GM10266 (cell line): ENCODE results near the gene IPO11.

ENCODE experiments used
- DNase-seq: peaks from one replicate; pipeline ENCODE4 v3.0.0; 2012; ENCODE audit errors: extremely low spot score
- TF ChIP-seq, protein P1 (sequence below): IDR thresholded peaks from 2 replicates; pipeline ENCODE4 v1.5.1; 2012; ENCODE audit warnings: mild to moderate bottlenecking, low read depth; ENCODE audit not compliant: control insufficient read depth, insufficient read depth; ENCODE audit errors: missing control alignments

The IPO11 gene

DNA sequence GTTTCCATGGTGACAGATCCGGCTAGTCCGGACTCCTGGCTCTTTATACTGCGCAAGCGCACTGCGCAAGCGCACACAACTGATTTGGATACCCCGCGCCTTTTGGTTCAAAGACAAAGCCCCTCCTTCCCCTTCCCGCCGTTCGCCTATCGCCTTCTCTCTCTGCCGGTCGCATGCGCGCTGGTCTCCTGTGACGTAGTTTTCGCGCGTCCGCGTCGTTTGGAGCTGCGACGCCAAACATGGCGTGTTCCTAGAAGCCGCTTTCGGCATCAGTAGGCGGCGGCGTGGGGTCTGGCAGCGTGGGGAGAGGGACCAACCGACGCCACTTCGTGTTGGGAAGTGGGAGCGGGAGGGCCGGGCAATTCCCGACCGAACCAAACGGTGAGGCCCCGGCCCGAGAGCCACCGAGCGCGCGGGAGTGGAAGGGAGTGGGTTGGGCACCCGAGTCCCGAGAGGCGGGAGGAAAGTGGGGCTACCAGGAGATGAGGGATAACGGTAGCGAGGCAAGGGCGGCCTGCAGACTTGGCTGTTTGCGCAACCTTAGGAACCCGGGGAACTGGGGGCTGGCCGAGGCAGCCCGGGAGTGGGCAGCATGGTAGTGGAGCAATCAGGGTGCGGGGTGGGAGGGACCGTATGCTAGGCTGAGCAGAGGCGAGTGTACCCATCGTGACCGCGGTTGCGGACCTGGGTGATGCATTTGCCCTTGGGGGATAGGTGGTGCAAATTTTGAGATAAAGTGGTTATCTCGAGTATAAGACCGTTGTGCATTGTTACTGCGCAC lies at the start of gene IPO11:
Gene IPO11, plus strand, starts transcription at position 215 of the 781 bp plus-strand sequence. CDS start 24,517 bp downstream, outside the sequence.
- DNase-seq, result peak; percentile 93
- TF ChIP-seq, protein P1, sequence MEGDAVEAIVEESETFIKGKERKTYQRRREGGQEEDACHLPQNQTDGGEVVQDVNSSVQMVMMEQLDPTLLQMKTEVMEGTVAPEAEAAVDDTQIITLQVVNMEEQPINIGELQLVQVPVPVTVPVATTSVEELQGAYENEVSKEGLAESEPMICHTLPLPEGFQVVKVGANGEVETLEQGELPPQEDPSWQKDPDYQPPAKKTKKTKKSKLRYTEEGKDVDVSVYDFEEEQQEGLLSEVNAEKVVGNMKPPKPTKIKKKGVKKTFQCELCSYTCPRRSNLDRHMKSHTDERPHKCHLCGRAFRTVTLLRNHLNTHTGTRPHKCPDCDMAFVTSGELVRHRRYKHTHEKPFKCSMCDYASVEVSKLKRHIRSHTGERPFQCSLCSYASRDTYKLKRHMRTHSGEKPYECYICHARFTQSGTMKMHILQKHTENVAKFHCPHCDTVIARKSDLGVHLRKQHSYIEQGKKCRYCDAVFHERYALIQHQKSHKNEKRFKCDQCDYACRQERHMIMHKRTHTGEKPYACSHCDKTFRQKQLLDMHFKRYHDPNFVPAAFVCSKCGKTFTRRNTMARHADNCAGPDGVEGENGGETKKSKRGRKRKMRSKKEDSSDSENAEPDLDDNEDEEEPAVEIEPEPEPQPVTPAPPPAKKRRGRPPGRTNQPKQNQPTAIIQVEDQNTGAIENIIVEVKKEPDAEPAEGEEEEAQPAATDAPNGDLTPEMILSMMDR, result no peak

DNA sequence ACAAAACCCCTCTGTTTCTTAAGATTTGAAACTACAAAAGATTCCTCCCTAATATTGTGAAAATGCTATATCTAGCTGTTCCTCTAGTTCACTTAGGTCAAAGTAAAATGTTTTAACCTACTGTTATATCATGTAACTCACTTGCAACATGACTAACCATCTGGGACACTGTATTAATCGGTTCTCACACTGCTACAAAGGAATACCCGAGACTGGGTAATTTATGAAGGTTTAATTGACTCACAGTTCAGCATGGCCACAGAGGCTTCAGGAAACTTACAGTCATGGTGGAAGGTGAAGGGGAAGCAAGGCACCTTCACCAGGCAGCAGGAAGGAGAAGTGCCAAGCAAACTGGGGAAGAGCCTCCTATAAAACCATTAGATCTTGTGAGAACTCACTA lies 43.5 kb upstream of the IPO11 start:
- TF ChIP-seq, protein P1, result no peak
- DNase-seq, result no peak

DNA sequence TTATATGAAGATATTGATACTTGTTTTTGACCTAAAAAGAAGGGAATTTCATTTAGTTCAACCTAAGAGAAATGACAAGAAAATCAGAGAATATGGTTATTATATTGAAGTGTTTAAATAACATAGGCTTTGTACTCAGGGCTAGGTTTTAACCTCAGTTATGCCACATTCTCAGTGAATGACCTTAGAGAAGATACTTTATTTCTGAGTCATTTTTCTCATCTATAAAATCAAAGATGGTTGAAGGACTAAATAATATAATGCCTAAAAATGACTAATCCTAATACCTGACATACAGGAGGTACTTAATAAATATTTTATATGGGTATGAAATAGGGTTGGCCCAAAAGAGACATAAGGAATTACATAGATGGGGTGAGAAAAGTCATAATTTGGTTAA lies 41.2 kb upstream of the IPO11 start:
- DNase-seq, result no peak
- TF ChIP-seq, protein P1, result no peak

DNA sequence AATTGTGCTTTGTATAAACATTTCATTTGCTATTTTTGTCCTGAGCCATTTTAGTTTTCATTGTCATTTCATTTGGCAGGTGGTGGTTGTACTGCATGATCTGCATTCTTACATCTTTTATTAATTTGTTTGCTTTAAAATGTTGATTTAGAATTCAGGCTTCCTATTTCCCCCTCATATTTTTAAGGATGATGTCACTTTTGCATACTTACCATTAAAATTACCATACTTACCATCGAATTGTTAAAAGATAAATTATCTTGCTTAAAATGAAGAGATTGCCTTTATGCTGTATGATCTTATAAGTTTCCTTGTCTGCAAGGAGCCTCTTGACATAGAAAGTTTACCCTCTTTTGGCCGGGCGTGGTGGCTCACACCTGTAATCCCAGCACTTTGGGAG lies 40.0 kb upstream of the IPO11 start:
- DNase-seq, result no peak
- TF ChIP-seq, protein P1, result no peak

DNA sequence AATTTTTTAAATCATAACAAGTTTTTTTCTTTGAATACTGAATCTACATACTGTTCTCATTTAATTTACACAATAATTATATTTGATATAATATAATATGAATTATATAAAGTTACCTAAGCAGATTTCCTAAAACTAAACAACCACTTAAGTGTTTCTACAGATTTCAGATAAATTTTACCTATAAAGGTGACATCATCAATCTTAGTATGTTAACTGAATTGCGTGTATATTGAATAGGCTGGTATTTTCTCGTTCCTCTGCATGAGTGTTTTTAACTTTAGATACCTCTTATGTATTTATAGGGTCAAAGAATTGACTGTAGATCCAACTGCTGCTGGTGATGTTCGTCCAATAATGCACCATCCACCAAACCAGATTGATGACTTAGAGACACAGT lies 39.2 kb upstream of the IPO11 start:
- TF ChIP-seq, protein P1, result no peak
- no peak for DNase-seq

DNA sequence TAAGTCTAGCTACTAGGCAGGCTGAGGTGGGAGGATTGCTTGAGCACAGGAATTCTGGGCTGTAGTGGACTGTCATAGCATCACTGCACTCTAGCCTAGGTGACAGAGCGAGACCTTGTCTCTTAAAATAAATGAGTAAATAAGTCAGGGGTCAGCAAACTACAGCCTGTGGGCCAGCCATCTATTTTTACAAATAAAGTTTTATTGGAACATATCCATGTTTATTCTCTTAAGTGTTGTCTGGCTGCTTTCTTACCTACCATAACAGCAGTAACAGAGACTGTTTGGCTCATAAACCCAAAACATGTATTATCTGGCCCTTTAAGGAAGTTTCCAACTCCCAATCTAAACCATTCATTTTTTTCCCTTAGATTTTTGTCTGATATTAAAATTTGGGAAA lies 38.5 kb upstream of the IPO11 start:
- TF ChIP-seq, protein P1, result no peak
- DNase-seq, result no peak

DNA sequence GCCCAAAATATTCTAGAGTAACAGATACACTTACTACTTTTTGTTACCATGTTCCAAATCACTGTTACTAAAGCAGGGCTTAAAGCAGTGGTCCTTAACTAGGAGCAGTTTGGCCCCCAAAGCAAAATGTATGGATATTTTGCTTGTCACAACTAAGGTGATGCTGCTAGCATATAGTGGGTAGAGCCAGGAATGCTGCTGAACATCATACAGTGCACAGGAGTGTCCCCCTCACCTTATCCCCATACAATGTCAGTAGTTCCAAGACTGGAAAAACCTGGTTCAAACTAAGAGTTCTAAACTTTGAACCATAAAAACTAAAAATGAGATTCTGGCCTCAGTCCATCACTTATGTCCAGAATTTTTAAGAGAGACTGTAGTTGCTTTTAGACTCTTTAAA lies 36.9 kb upstream of the IPO11 start:
- DNase-seq, result no peak
- TF ChIP-seq, protein P1, result no peak
